HG03039 (cell line): ENCODE data around the gene STMN3.

Experiments
- ATAC-seq: cut with Tn5 transposase; IDR thresholded peaks from one replicate; pipeline ENCODE4 v1.9.1; 2021; ENCODE audit warnings: mild to moderate bottlenecking, moderate library complexity; ENCODE audit not compliant: unreplicated experiment

STMN3 gene

DNA sequence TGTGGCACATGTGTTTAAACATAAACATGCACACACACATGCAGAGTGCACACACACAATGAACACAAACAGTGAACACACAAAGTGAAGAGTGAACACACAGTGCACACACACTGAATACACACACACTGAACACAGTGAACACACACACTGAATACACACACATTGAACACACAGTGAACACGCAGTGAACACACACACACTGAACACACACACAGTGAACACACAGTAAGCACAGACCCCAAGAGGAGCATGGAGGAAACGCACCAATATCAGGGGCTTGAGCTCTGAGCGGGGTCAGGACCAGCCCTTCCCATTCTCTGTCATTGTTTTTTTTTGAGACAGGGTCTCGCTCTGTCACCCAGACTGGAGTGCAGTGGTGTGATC lies 62.1 kb downstream of the STMN3 start:
- no peak for ATAC-seq

DNA sequence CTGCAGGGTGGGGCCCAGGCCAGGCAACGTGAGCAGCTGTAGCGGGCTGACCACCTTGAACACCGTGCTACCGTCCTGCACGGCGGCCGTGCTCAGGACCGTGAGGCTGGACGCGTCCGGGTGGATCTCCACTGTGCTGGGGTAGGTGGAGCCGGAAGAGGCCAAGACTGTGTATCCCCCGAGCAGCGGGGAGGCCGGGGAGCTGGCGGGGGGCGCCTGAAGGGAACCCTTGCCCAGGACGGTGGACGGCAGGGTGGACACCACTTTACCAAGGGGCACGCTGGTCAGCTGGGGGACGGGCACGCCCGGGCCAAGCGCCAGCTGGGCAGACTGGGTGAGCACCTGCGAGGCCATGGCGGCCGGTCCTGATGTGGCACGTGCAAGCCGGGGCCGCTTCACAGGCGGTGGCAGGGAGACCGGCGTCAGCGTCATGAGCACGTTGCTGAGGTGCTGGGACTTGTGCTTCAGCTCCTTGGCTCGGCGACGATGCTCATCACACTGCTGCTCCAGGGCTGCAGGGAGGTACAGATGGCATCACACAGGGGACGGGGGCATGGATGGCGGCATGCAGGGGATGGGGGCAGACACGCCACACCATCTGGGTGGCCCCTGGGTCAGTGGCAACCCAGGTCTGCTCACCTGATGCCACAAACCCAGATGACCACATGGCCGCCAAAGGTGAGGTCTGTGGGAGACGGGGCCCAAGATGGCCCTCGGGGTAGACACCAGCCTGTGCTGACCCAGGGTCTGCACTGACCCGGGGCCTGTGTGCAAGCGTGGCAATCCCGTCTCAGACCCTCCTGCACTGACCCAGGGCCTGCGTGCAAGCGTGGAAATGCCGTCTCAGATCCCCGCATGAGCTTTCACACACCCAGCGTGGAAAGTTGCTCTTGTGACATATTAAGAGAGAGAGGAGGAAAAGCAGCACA lies 62.7 kb downstream of the STMN3 start:
- ATAC-seq: no peak
